Measurements from ENCODE around the gene DSCAML1.

- TF ChIP-seq CTCF (conservative IDR thresholded peaks at IDR 0.05; ENCODE audit: low read length) = no peak
- no peak for TF ChIP-seq EZH2phosphoT487 (IDR thresholded peaks at IDR 0.05; ENCODE audit: borderline replicate concordance, low read depth, low read length)
These were observed 109.2 kb downstream of the DSCAML1 start for GRCh38 chr11:117687776-117688175.

Measured in OCI-LY7 (cell line).